ENCODE results near the gene ZBTB5.
"Not testable (repeated sequence)": the region's sequence is repeated elsewhere in the genome, so short reads cannot be mapped to it uniquely, and the experiment has no call there.

ZBTB5 gene

DNA sequence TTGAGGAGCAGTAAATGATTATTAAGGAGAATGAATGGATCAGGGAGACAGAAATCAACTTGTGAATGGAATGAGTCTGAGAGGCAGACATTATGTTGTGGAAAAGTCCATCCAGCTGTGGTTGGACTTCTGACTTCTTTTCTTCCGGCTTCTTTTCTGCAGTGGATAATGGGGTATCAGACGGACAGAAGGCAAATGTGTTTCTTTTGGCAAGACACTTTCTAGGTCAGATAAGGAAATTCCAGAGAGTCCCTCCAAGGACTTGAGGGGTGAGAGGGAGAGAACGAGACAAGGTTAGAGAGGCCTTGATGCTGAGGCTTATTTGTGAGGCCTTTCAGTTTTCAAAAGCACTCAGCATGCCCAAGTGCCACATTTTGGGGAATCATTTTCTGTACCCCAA lies 59.9 kb downstream of the ZBTB5 start:
- CTCF ChIA-PET = no interaction called here
- no peak for TF ChIP-seq NFRKB (IDR thresholded peaks at IDR 0.05)
- TF ChIP-seq HDGF (IDR thresholded peaks at IDR 0.05; ENCODE audit: borderline replicate concordance) = no peak
- TF ChIP-seq CTBP1 (IDR thresholded peaks at IDR 0.05; ENCODE audit: borderline replicate concordance) = no peak
- TF ChIP-seq BHLHE40 (IDR thresholded peaks at IDR 0.05; ENCODE audit: borderline replicate concordance) = no peak
- POLR2A ChIA-PET = no interaction called here

DNA sequence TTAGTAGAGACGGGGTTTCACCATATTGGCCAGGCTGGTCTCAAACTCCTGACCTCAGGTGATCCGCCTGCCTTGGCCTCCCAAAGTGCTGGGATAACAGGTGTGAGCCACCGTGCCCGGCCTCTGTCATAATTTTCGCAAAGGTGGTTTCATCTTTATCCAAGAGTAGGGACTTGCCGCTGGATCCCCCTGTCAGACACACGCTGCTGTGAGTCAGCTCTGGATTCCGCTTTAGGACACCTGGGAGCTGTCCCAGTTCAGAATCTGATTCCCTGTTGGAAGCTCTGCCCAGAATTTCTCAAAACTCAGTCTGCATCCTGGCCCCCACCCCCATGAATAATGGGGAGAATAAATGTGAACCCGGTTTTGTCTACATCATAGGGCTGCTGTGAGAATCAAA lies 60.7 kb downstream of the ZBTB5 start:
- ChIA-PET POLR2A (no interaction called here), CTCF (no interaction called here)
- no peak for TF ChIP-seq FOXK2 (IDR thresholded peaks at IDR 0.05)
- TF ChIP-seq ZNF384 (IDR thresholded peaks at IDR 0.05) = no peak
- TF ChIP-seq ARNT (IDR thresholded peaks at IDR 0.05) = no peak
- no peak for TF ChIP-seq SP1 (IDR thresholded peaks at IDR 0.05)
- no peak for TF ChIP-seq ELF4 (IDR thresholded peaks at IDR 0.05)
- no peak for TF ChIP-seq SUZ12 (IDR thresholded peaks at IDR 0.05)
- no peak for DNase-seq (ENCODE audit: extremely low spot score)

More for the DNA sequence above, 59.9 kb downstream of the ZBTB5 start:
- no peak for DNase-seq (ENCODE audit: extremely low spot score)

DNA sequence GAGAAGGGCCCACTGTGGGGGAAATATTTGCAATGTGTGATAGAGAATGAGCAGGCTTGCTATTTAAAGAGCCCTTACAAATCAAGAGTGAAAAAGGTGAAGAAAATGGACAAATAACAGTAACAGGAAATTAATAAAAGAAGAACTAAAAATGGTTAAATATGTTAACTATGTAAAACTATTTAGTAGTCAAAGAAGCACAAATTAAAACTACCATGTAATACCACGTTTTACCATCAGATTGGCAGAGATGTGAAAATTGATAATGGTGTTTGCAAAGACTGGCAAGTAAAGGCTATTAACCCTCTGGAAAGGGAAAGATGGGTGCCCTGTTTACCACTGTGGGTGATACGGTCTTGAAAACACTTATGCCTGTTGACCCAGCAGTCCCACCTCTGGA lies 65.9 kb downstream of the ZBTB5 start:
- CTCF ChIA-PET = interaction anchor here (0.6 kb wide), 1 partner anchor 137 kb away, joined by 5 read pairs; no protein-coding TSS in a partner anchor

DNA sequence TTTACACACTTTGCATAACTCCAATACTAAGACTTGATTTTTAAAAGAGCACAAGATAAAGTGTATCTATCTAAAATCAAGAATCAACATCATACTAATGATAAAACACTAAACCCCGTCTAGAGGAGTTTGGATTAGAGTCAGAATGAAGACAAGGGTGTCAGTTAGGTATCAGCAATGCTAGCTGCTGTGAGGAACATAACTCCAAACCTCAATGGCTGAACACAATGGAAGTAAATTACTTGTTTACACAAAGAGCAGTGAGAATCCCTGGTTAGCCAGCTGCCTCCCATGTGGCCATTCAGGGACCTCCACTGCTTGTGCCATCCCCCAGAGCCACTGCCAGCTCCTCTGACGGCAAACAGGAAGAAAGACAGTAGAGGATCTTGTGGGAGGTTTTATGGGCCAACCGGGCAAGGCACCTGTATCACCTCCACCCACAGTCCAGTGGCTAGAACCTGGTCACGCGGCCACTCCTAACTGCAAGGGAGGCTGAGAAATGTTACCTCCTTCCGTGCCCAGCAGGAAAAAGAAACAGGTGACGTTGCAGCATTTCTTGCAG lies 66.7 kb downstream of the ZBTB5 start:
- TF ChIP-seq TARDBP (IDR thresholded peaks at IDR 0.05) (no peak), FOXA1 (IDR thresholded peaks at IDR 0.05) (no peak), HDGF (IDR thresholded peaks at IDR 0.05; ENCODE audit: borderline replicate concordance) (no peak), ELF4 (IDR thresholded peaks at IDR 0.05) (no peak), SP1 (IDR thresholded peaks at IDR 0.05) (no peak), NFRKB (IDR thresholded peaks at IDR 0.05) (no peak), FOXM1 (IDR thresholded peaks at IDR 0.05; ENCODE audit: borderline replicate concordance) (no peak), LEF1 (IDR thresholded peaks at IDR 0.05; ENCODE audit: borderline replicate concordance) (no peak), ARNT (IDR thresholded peaks at IDR 0.05) (no peak), SUZ12 (IDR thresholded peaks at IDR 0.05) (no peak), FOXK2 (IDR thresholded peaks at IDR 0.05) (no peak), L3MBTL2 (conservative IDR thresholded peaks at IDR 0.05) (no peak), CTBP1 (IDR thresholded peaks at IDR 0.05; ENCODE audit: borderline replicate concordance) (no peak), BHLHE40 (IDR thresholded peaks at IDR 0.05; ENCODE audit: borderline replicate concordance) (no peak), ZNF384 (IDR thresholded peaks at IDR 0.05) (no peak)
- TF ChIP-seq, protein P1, sequence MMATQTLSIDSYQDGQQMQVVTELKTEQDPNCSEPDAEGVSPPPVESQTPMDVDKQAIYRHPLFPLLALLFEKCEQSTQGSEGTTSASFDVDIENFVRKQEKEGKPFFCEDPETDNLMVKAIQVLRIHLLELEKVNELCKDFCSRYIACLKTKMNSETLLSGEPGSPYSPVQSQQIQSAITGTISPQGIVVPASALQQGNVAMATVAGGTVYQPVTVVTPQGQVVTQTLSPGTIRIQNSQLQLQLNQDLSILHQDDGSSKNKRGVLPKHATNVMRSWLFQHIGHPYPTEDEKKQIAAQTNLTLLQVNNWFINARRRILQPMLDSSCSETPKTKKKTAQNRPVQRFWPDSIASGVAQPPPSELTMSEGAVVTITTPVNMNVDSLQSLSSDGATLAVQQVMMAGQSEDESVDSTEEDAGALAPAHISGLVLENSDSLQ (IDR thresholded peaks at IDR 0.05) = no peak
- ChIA-PET CTCF (no interaction called here), POLR2A (no interaction called here)
- DNase-seq (ENCODE audit: extremely low spot score) = no peak

More for the DNA sequence above, 65.9 kb downstream of the ZBTB5 start:
- POLR2A ChIA-PET = no interaction called here
- TF ChIP-seq CTBP1 (IDR thresholded peaks at IDR 0.05; ENCODE audit: borderline replicate concordance) (no peak), FOXM1 (IDR thresholded peaks at IDR 0.05; ENCODE audit: borderline replicate concordance) (no peak), ELF4 (IDR thresholded peaks at IDR 0.05) (no peak), HDGF (IDR thresholded peaks at IDR 0.05; ENCODE audit: borderline replicate concordance) (no peak), FOXA1 (IDR thresholded peaks at IDR 0.05) (no peak), LEF1 (IDR thresholded peaks at IDR 0.05; ENCODE audit: borderline replicate concordance) (no peak), SUZ12 (IDR thresholded peaks at IDR 0.05) (no peak), BHLHE40 (IDR thresholded peaks at IDR 0.05; ENCODE audit: borderline replicate concordance) (no peak), NFRKB (IDR thresholded peaks at IDR 0.05) (no peak), L3MBTL2 (conservative IDR thresholded peaks at IDR 0.05) (no peak)
- TF ChIP-seq, protein P1 (IDR thresholded peaks at IDR 0.05) = no peak
- DNase-seq (ENCODE audit: extremely low spot score) = no peak

DNA sequence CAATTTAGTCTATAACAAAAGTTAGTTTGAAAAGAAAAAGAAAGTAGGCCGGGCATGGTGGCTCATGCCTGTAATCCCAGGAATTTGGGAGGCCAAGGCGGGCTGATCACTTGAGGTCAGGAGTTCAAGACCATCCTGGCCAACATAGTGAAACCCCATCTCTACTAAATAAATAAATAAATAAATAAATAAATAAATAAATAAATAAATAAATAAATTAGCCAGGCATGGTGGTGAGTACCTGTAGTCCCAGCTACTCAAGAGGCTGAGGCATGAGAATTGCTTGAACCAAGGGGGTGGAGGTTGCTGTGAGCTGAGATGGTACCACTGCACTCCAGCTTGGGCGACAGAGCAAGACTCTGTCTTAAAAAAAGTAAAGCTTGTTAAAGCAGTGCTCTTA lies 67.3 kb downstream of the ZBTB5 start:
- CTCF ChIA-PET; POLR2A ChIA-PET; DNase-seq (ENCODE audit: extremely low spot score): not testable (repeated sequence)

DNA sequence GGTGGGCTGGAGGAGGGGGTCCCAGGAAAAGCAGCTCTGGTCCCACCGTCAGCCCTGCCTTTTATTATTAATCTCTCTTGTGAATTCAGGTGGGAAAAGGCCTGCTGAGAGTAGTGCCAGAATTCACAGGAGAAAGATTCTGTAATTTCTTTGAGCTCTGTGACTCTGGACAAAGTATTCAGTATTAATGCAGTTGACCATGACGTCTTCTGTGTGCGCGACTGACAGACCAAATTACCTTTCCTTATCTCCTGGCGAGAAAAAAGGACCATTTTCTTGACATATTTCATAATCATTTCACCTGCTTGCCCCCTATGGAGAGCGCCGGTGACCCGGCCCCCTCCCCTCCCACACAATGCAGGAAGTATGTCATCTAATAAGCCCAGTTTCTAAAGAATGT lies 69.6 kb downstream of the ZBTB5 start:
- ChIA-PET CTCF (no interaction called here), POLR2A (no interaction called here)
- DNase-seq (ENCODE audit: extremely low spot score) = no peak

DNA sequence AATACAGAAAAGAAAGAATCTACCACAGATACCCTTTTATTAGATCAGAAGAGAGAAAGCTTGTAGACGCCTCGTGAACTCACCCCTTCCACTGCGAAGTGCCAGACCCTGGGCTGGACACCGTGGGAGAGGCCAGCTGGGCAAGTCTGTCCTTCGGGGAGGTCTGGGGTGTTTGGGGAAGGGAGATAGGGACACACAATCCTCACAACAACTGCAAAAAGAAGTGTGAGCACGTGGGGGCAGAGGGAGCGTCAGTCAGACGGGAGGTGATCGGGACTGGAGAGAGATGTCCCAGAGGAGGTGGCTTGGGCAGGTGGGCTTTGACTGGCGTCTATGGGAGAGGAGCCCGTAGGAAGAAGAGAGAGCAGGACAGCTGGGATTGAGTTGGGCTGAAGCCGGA lies 70.0 kb downstream of the ZBTB5 start:
- DNase-seq (ENCODE audit: extremely low spot score) = no peak
- ChIA-PET POLR2A (no interaction called here), CTCF (no interaction called here)
- TF ChIP-seq SUZ12 (IDR thresholded peaks at IDR 0.05) (no peak), ZNF384 (IDR thresholded peaks at IDR 0.05) (no peak), LEF1 (IDR thresholded peaks at IDR 0.05; ENCODE audit: borderline replicate concordance) (no peak), FOXM1 (IDR thresholded peaks at IDR 0.05; ENCODE audit: borderline replicate concordance) (no peak), NFRKB (IDR thresholded peaks at IDR 0.05) (no peak), FOXA1 (IDR thresholded peaks at IDR 0.05) (no peak), SP1 (IDR thresholded peaks at IDR 0.05) (no peak), ELF4 (IDR thresholded peaks at IDR 0.05) (no peak), FOXK2 (IDR thresholded peaks at IDR 0.05) (no peak), HDGF (IDR thresholded peaks at IDR 0.05; ENCODE audit: borderline replicate concordance) (no peak), ARNT (IDR thresholded peaks at IDR 0.05) (no peak), TARDBP (IDR thresholded peaks at IDR 0.05) (no peak), L3MBTL2 (conservative IDR thresholded peaks at IDR 0.05) (no peak), BHLHE40 (IDR thresholded peaks at IDR 0.05; ENCODE audit: borderline replicate concordance) (no peak), CTBP1 (IDR thresholded peaks at IDR 0.05; ENCODE audit: borderline replicate concordance) (no peak)
- TF ChIP-seq, protein P1 (IDR thresholded peaks at IDR 0.05) = no peak

More for the DNA sequence above, 69.6 kb downstream of the ZBTB5 start:
- TF ChIP-seq TARDBP (IDR thresholded peaks at IDR 0.05) (no peak), CTBP1 (IDR thresholded peaks at IDR 0.05; ENCODE audit: borderline replicate concordance) (no peak), FOXM1 (IDR thresholded peaks at IDR 0.05; ENCODE audit: borderline replicate concordance) (no peak), BHLHE40 (IDR thresholded peaks at IDR 0.05; ENCODE audit: borderline replicate concordance) (no peak)
